ENCODE data around the gene CENPP.

CENPP gene

GRCh38 chr9:92512622-92513021, 186.9 kb downstream of the CENPP start:
- TF ChIP-seq EZH2 (optimal IDR thresholded peaks at IDR 0.05; ENCODE audit: low read depth, low read length), result no peak
- TF ChIP-seq CTCF (IDR thresholded peaks at IDR 0.05; ENCODE audit: low read length), result no peak
- TF ChIP-seq EZH2phosphoT487 (IDR thresholded peaks at IDR 0.05; ENCODE audit: low read length), result no peak
- H3K4me3 ChIP-seq (ENCODE audit: low read length), result no peak overlapping the region
- no peaks in the 10 kb centered on the region for H4K20me1 ChIP-seq (ENCODE audit: insufficient read depth, low read length)
- no peak overlapping the region for H3K27ac ChIP-seq (ENCODE audit: low read length)
- peaks cover 6% of the 10 kb centered on the region; the same call in 1 of the 2 replicates for H3K4me1 ChIP-seq (ENCODE audit: low read length)
- no peak overlapping the region for H3K4me2 ChIP-seq (ENCODE audit: low read depth, low read length)
- no peaks in the 10 kb centered on the region for H3K79me2 ChIP-seq (ENCODE audit: low read length)
- H3K9me2 ChIP-seq (replicated peaks; ENCODE audit: insufficient read depth, low read length), result no peaks in the 10 kb centered on the region
- no peaks in the 10 kb centered on the region for H3F3A ChIP-seq (ENCODE audit: insufficient read depth, low read length)
- no peak overlapping the region for H2AFZ ChIP-seq (ENCODE audit: low read length)
- no peak for DNase-seq
- no peak overlapping the region for H3K9ac ChIP-seq (ENCODE audit: low read length)
- H3K27me3 ChIP-seq (replicated peaks; ENCODE audit: insufficient read depth, low read length), result no peaks in the 10 kb centered on the region
- no peaks in the 10 kb centered on the region for H3K9me3 ChIP-seq (replicated peaks; ENCODE audit: insufficient read depth, low read length)
- no peaks in the 10 kb centered on the region for H3K36me3 ChIP-seq (replicated peaks; ENCODE audit: insufficient read depth, low read length)

- Histone ChIP-seq H3K4me1 (ENCODE audit: low read length) (peaks cover 6% of the 10 kb centered on the region; the same call in 1 of the 2 replicates), H3K4me3 (ENCODE audit: low read length) (no peak overlapping the region), H3F3A (ENCODE audit: insufficient read depth, low read length) (no peaks in the 10 kb centered on the region), H3K9ac (ENCODE audit: low read length) (no peak overlapping the region), H3K9me3 (replicated peaks; ENCODE audit: insufficient read depth, low read length) (no peaks in the 10 kb centered on the region), H3K27me3 (replicated peaks; ENCODE audit: insufficient read depth, low read length) (no peaks in the 10 kb centered on the region), H4K20me1 (ENCODE audit: insufficient read depth, low read length) (no peaks in the 10 kb centered on the region), H3K79me2 (ENCODE audit: low read length) (no peaks in the 10 kb centered on the region), H2AFZ (ENCODE audit: low read length) (no peak overlapping the region), H3K27ac (ENCODE audit: low read length) (no peak overlapping the region), H3K9me2 (replicated peaks; ENCODE audit: insufficient read depth, low read length) (no peaks in the 10 kb centered on the region), H3K36me3 (replicated peaks; ENCODE audit: insufficient read depth, low read length) (no peaks in the 10 kb centered on the region), H3K4me2 (ENCODE audit: low read depth, low read length) (no peak overlapping the region)
- no peak for DNase-seq
- TF ChIP-seq EZH2phosphoT487 (IDR thresholded peaks at IDR 0.05; ENCODE audit: low read length), result no peak
- no peak for TF ChIP-seq EZH2 (optimal IDR thresholded peaks at IDR 0.05; ENCODE audit: low read depth, low read length)
- no peak for TF ChIP-seq CTCF (IDR thresholded peaks at IDR 0.05; ENCODE audit: low read length)
These were observed 187.6 kb downstream of the CENPP start for GRCh38 chr9:92513349-92513748.

- H3K9me3 ChIP-seq (replicated peaks; ENCODE audit: insufficient read depth, low read length), result no peaks in the 10 kb centered on the region
- H3K36me3 ChIP-seq (replicated peaks; ENCODE audit: insufficient read depth, low read length), result no peaks in the 10 kb centered on the region
- no peak overlapping the region for H3K9ac ChIP-seq (ENCODE audit: low read length)
- no peaks in the 10 kb centered on the region for H3K27me3 ChIP-seq (replicated peaks; ENCODE audit: insufficient read depth, low read length)
- no peak overlapping the region for H3K4me3 ChIP-seq (ENCODE audit: low read length)
- H3K4me2 ChIP-seq (ENCODE audit: low read depth, low read length), result no peak overlapping the region
- DNase-seq, result no peak
- H2AFZ ChIP-seq (ENCODE audit: low read length), result no peak overlapping the region
- no peaks in the 10 kb centered on the region for H4K20me1 ChIP-seq (ENCODE audit: insufficient read depth, low read length)
- H3K79me2 ChIP-seq (ENCODE audit: low read length), result no peaks in the 10 kb centered on the region
- no peaks in the 10 kb centered on the region for H3K9me2 ChIP-seq (replicated peaks; ENCODE audit: insufficient read depth, low read length)
- TF ChIP-seq CTCF (IDR thresholded peaks at IDR 0.05; ENCODE audit: low read length) (no peak), EZH2 (optimal IDR thresholded peaks at IDR 0.05; ENCODE audit: low read depth, low read length) (no peak), EZH2phosphoT487 (IDR thresholded peaks at IDR 0.05; ENCODE audit: low read length) (no peak)
- no peak overlapping the region for H3K27ac ChIP-seq (ENCODE audit: low read length)
- H3F3A ChIP-seq (ENCODE audit: insufficient read depth, low read length), result no peaks in the 10 kb centered on the region
- H3K4me1 ChIP-seq (ENCODE audit: low read length), result peaks cover 6% of the 10 kb centered on the region; the same call in 1 of the 2 replicates
These were observed 188.9 kb downstream of the CENPP start for GRCh38 chr9:92514635-92515034.

Measured in MM.1S (cell line).